GM21360 (cell line): ENCODE measurements around the gene SEPTIN1.
"Not testable (repeated sequence)": the region's sequence is repeated elsewhere in the genome, so short reads cannot be mapped to it uniquely, and the experiment has no call there.

Experiments used
- ATAC-seq: cut with Tn5 transposase; IDR thresholded peaks from one replicate; pipeline ENCODE4 v1.9.1; 2021; ENCODE audit warnings: mild to moderate bottlenecking, moderate library complexity; ENCODE audit not compliant: unreplicated experiment

Gene SEPTIN1

DNA sequence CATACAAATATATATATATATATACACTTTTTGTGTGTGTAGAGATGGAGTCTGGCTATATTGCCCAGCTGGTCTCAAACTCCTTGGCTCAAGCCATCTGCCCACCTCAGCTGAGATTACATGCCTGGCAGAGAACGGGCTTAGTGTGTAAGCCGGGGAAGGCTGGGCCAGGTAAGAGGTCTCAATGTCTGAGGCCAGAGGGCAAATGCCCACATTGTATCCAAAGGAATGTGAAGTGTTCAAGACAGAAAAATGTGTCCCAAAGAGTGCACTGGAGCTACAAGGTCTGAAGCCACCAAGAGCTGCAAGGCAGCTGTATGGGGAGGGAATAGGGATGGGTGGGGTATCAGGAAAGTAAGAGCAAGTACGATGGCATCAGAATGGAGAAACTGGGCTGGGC, 36.1 kb downstream of the SEPTIN1 start:
- no peak for ATAC-seq

DNA sequence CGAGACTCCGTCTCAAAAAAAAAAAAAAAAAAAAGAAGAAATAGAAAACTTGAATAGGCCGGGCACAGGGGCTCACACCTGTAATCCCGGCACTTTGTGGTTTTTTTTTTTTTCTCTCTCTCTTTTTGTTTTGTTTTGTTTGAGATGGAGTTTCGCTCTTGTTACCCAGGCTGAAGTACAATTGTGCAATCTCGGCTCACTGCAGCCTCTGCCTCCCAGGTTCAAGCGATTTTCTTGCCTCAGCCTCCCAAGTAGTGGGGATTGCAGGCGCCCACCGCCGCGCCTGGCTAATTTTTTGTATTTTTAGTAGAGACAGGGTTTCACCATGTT, 38.9 kb downstream of the SEPTIN1 start:
- not testable (repeated sequence) for ATAC-seq

DNA sequence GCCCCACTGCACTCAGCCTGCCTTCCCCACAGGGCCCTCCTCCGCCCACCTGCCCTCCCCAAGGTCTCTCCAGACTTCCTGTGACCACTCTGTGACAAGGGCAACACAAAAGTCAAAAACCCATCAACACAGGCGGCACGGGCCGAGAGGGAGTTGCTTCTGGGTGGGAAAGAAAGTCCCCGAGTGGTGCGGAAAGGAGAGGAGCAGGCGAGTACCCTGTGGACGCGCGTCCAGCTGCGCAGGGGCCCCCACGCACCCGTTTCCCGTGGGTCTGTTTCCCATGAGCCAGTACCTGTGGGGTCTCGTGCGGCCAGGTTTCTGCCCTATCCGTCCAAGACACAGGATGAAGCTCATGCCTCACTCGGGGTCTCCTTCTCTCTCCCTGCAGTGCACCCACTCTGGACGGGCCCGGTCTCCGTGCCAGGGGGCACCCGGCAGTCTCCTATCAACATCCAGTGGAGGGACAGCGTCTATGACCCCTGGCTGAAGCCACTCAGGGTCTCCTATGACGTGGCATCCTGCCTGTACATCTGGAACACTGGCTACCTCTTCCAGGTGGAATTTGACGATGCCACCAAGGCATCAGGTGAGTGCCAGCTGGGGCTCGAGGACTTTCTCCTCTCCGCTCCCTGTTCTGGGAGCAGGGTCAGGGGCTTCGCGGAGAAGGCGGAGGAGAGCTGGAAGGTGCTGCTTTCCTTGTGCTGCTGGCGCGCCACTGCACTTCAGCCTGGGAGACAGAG, 39.4 kb downstream of the SEPTIN1 start:
- ATAC-seq, result no peak

GRCh38 chr16:30341971-30342370, 40.4 kb downstream of the SEPTIN1 start:
- ATAC-seq, result not testable (repeated sequence)

- no peak for ATAC-seq
These were observed 41.7 kb downstream of the SEPTIN1 start for GRCh38 chr16:30340621-30341020.

DNA sequence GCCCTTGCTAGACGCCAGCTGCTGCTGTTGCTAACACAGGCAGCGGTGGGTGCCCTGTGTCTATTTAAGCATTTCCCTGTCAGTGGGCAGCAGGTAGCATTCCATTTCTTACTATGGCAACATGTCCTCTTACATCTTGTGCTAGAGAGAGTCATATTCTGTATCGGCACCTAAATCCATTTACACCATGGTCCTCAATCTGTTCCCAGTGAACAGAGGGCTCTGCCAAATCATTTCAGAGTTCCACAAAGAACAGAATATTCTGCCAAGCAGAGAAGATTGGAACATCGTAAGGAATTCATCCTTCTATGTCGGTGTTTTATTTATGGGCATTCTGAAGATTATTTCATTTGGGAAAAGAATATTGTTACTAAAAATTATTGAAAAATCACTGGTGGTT, 43.6 kb downstream of the SEPTIN1 start:
- ATAC-seq, result not testable (repeated sequence)

- ATAC-seq, result not testable (repeated sequence)
These were observed 44.4 kb downstream of the SEPTIN1 start for GRCh38 chr16:30337964-30338357.

DNA sequence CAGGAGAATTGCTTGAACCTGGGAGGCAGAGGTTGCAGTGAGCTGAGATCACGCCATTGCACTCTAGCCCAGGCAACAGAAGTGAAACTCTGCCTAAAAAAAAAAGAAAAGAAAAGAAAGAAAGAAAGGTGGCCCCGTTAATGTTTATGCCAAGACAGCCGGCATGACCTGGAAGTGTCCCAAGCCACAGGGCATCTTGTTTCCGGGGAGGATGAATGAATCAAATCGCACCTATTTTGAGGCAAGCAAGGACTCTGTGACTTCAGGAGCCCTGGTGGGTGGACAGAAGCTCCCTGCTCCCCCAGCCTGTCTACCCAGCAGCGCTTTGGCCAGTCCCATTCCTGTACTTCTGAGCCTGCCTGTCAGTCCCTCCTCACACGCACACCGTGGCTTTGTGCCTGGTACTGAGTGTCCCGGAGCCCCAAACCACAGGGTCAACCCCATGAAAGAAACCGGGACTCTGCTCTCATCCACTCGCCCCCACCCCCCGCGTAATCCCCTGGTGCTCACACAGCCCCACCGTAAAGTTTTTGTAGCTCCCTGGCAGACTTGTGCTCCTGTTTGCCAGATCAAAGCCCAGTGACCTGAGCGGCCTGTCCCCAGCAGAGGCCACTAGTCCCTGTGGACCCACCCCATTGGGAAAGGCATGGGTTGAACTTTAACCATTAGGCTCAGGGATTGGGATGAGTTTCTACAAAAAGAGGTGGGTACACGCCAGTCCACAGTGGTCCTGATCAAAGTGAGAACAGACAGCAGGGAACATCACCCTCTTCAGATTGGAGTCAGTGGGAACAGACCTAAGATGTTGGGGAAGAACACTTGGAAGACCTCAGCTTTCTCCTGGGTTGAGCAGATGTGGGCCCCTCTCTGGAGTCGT, 46.5 kb downstream of the SEPTIN1 start:
- peak; percentile 4 for ATAC-seq

DNA sequence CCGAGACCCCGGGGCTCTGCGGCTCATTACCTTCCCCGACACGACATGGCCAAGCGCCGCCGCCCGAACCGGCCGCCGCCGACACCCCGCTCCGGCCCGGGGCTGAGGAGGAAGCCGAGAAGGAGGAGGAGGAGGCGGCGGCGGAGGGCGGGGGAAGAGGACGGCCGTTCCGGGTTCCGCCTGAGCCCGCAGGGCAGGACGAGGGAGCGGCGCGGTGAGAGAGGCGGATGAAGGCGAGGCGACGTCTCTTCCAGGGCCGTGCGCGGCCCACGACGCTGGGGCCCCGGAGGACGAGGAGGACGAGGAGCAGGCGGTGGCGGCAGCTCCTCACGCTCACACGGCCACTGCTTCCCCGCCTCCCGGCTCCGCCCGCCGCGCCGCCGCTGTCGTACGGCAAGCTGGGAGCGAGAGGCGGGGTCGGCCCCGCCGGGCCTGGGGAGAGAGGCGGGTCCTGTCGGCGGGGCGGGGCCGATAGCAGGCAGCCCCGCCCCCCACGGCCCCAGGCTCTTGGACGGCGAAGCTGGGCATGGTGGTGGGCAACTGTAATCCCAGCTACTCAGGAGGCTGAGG, 47.2 kb downstream of the SEPTIN1 start:
- ATAC-seq, result peak; percentile 61

DNA sequence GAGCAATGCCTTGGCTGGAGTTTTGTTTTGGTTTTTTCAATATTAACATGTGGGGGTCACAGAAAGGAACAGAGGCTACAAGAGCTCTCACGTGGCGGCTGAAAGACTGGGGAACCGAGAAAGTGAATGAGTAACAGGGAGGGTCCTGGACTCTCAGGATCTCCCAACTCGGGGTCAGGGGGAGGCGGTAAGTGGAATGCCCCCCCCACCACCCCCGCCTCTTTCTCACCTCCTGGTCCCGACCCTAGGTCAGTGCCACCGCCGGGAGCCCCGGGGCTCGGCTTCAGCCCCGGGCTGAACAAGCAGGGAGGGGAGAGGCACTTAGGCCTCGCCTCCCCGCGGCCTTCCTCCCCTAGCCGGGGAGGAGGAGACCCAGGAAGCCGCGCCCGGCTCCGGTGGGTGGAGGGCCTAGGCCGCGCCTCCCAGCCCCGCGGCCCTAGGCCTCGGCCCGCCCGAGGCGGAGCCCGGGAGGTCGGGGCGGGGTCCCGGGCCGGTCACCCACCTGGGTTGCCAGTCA, 47.8 kb downstream of the SEPTIN1 start:
- peak; percentile 71 for ATAC-seq
